Caki2 (cell line): ENCODE measurements around the gene EXOSC9. TPM values are rescaled to one million over a fixed set of nuclear protein-coding genes. Genes with fewer than 3 reads are reported as not detected.

ENCODE experiments used
- DNase-seq: peaks from one replicate; pipeline ENCODE4 v3.0.0-alpha.2; 2015; ENCODE audit warnings: low read depth
- in situ Hi-C: cut with HindIII; loops from 2 replicates; pipeline ENCODE4 v1.10.0; 2016; ENCODE audit warnings: low sequenced_read_pairs, low pct_unique_long_range_greater_than_20kb, mixed read lengths
- total RNA-seq: library from RNA; depleted of rRNA; stranded (reverse); fragments of >200 nt; shearing (Covaris generic); gene quantifications from 2 replicates; pipeline ENCODE4 v1.2.3, GENCODE V29; 2014; ENCODE audit warnings: low replicate concordance

The EXOSC9 gene
- total RNA-seq, 1 experiment from 2014 or later: 53.4 TPM

- in situ Hi-C loops: no loop called here
- no peak for DNase-seq
Observed at GRCh38 chr4:121784975-121785374, 16.1 kb upstream of the EXOSC9 start.

GRCh38 chr4:121785479-121785878, 15.6 kb upstream of the EXOSC9 start:
- in situ Hi-C loops: no loop called here
- DNase-seq: no peak

GRCh38 chr4:121786221-121786620, 14.9 kb upstream of the EXOSC9 start:
- in situ Hi-C loops: no loop called here
- DNase-seq: no peak

- in situ Hi-C loops: no loop called here
- DNase-seq: no peak
Observed at GRCh38 chr4:121788896-121789295, 12.2 kb upstream of the EXOSC9 start.

- in situ Hi-C loops: no loop called here
- no peak for DNase-seq
Observed at GRCh38 chr4:121789455-121789854, 11.7 kb upstream of the EXOSC9 start.

- no peak for DNase-seq
- in situ Hi-C loops: no loop called here
Observed at GRCh38 chr4:121789960-121790829, 10.9 kb upstream of the EXOSC9 start.

GRCh38 chr4:121790976-121791375, 10.1 kb upstream of the EXOSC9 start:
- no peak for DNase-seq
- in situ Hi-C loops: no loop called here

GRCh38 chr4:121791481-121791880, 9.6 kb upstream of the EXOSC9 start:
- no peak for DNase-seq
- in situ Hi-C loops: no loop called here

GRCh38 chr4:121792966-121793365, 8.2 kb upstream of the EXOSC9 start:
- in situ Hi-C loops: no loop called here
- no peak for DNase-seq

GRCh38 chr4:121794505-121795188, 6.5 kb upstream of the EXOSC9 start:
- in situ Hi-C loops: no loop called here
- no peak for DNase-seq

GRCh38 chr4:121796283-121796682, 4.8 kb upstream of the EXOSC9 start:
- no peak for DNase-seq
- in situ Hi-C loops: no loop called here

- no peak for DNase-seq
- in situ Hi-C loops: no loop called here
Observed at GRCh38 chr4:121799208-121799823, 1.8 kb upstream of the EXOSC9 start.

- in situ Hi-C loops: no loop called here
- DNase-seq: no peak
Observed at GRCh38 chr4:121799867-121800501, 1.1 kb upstream of the EXOSC9 start.

GRCh38 chr4:121800638-121800960, 524 bp upstream of the EXOSC9 start:
- no peak for DNase-seq
- in situ Hi-C loops: no loop called here

- in situ Hi-C loops: no loop called here
- DNase-seq: no peak
Observed at GRCh38 chr4:121801715-121802075, 572 bp downstream of the EXOSC9 start.

GRCh38 chr4:121806411-121806810, 5.3 kb downstream of the EXOSC9 start:
- no peak for DNase-seq
- in situ Hi-C loops: no loop called here

GRCh38 chr4:121811122-121811521, 10.0 kb downstream of the EXOSC9 start:
- DNase-seq: no peak

GRCh38 chr4:121814756-121815155, 13.6 kb downstream of the EXOSC9 start:
- DNase-seq: no peak
- in situ Hi-C loops: no loop called here

More at GRCh38 chr4:121811122-121811521, 10.0 kb downstream of the EXOSC9 start:
- in situ Hi-C loops: no loop called here

- in situ Hi-C loops: no loop called here
- DNase-seq: no peak
Observed at GRCh38 chr4:121817006-121817405, 15.9 kb downstream of the EXOSC9 start.
